SK-N-SH (cell line): ENCODE data around the gene DHDDS. TPM values are rescaled to one million over a fixed set of nuclear protein-coding genes. Genes with fewer than 3 reads are reported as not detected.

Source experiments
- CTCF ChIA-PET: fragments of 300-600, 350-600 bp; formaldehyde crosslinking; extraction: SDS; loops from one replicate; lab custom pipeline; 2021; lab: Yijun Ruan, JAX
- POLR2A ChIA-PET: fragments of 350-600 bp; sonication (Branson Sonifier 250); formaldehyde crosslinking; extraction: SDS; loops from one replicate; lab custom pipeline; 2020; ENCODE audit warnings: antibody characterized with exemption, inconsistent platforms; lab: Yijun Ruan, JAX
- DNase-seq: peaks from one replicate; pipeline ENCODE4 v3.0.0; 2012
- H2AFZ ChIP-seq: fragments of 200-600 bp; sonication (generic); 2 replicates; pipeline ENCODE4 v1.8.1; 2016; ENCODE audit warnings: antibody characterized with exemption, mild to moderate bottlenecking, low read depth
- H3F3A ChIP-seq: fragments of 200-600 bp; sonication (generic); replicated peaks from 2 replicates; pipeline ENCODE3; 2016; ENCODE audit warnings: antibody characterized with exemption, mild to moderate bottlenecking; ENCODE audit not compliant: insufficient read depth
- H3K27ac ChIP-seq, 2 experiments: fragments of 200-500 bp in 1 of 2; fragments of 200-600 bp in 1 of 2; sonication (Bioruptor generic) in 1 of 2; sonication (generic), shearing (Covaris generic) in 1 of 2; 2 replicates each; pipeline versions ENCODE4 v1.5.1 to v1.6.1; 2014 to 2016; ENCODE audit warnings: low read depth in 2 of 2, inconsistent platforms in 1 of 2, low read length in 1 of 2, mild to moderate bottlenecking in 1 of 2, mixed read lengths in 1 of 2
- H3K27me3 ChIP-seq: fragments of 200-600 bp; sonication (generic), shearing (Covaris generic); 2 replicates; pipeline ENCODE4 v1.6.1; 2016; ENCODE audit warnings: mixed run types; ENCODE audit not compliant: insufficient read depth
- H3K36me3 ChIP-seq, 2 experiments: fragments of 200-500 bp in 1 of 2; fragments of 200-600 bp in 1 of 2; sonication (Bioruptor generic) in 1 of 2; sonication (generic) in 1 of 2; replicated peaks in 1 of 2; 2 replicates each; pipeline versions ENCODE3 to v1.5.1; 2014 to 2016; ENCODE audit warnings: low read length in 1 of 2, mild to moderate bottlenecking in 1 of 2; ENCODE audit not compliant: insufficient read depth in 2 of 2, control insufficient read depth in 1 of 2
- H3K4me1 ChIP-seq, 2 experiments: fragments of 200-500 bp in 1 of 2; fragments of 200-600 bp in 1 of 2; sonication (Bioruptor generic) in 1 of 2; sonication (generic), shearing (Covaris generic) in 1 of 2; 2 replicates each; pipeline versions ENCODE4 v1.5.1 to v1.6.1; 2014 to 2016; ENCODE audit warnings: low read depth in 1 of 2, low read length in 1 of 2, mixed run types in 1 of 2; ENCODE audit not compliant: insufficient read depth in 2 of 2, control insufficient read depth in 1 of 2
- H3K4me2 ChIP-seq: fragments of 200-600 bp; sonication (generic), shearing (Covaris generic); 2 replicates; pipeline ENCODE4 v1.6.1; 2017; ENCODE audit warnings: mixed run types
- H3K4me3 ChIP-seq, 2 experiments: fragments of 200-500 bp in 1 of 2; fragments of 200-600 bp in 1 of 2; sonication (Bioruptor generic) in 1 of 2; sonication (generic), shearing (Covaris generic) in 1 of 2; 2 replicates each; pipeline versions ENCODE4 v1.5.1 to v1.8.1; 2014 to 2016; ENCODE audit warnings: low read depth in 2 of 2, inconsistent platforms in 1 of 2, low read length in 1 of 2, mild to moderate bottlenecking in 1 of 2, mixed read lengths in 1 of 2, moderate library complexity in 1 of 2
- H3K79me2 ChIP-seq: fragments of 200-600 bp; sonication (generic); 2 replicates; pipeline ENCODE4 v1.8.1; 2017; ENCODE audit warnings: mild to moderate bottlenecking; ENCODE audit not compliant: insufficient read depth
- H3K9ac ChIP-seq: fragments of 200-600 bp; sonication (generic); 2 replicates; pipeline ENCODE4 v1.6.1; 2017; ENCODE audit warnings: mixed run types
- H3K9me2 ChIP-seq: fragments of 200-600 bp; sonication (generic); 2 replicates; pipeline ENCODE4 v1.6.1; 2017; ENCODE audit warnings: mixed run types
- H3K9me3 ChIP-seq: fragments of 200-600 bp; sonication (generic); 2 replicates; pipeline ENCODE4 v1.6.1; 2017; ENCODE audit warnings: mixed run types, mild to moderate bottlenecking, moderate library complexity
- H4K20me1 ChIP-seq: fragments of 200-600 bp; sonication (generic); 2 replicates; pipeline ENCODE4 v1.6.1; 2017; ENCODE audit warnings: mild to moderate bottlenecking, mixed run types; ENCODE audit not compliant: insufficient read depth
- EP300 ChIP-seq, 2 experiments: IDR thresholded peaks; 2 replicates each; pipeline versions ENCODE4 v1.4.0 to v1.6.1; 2012; ENCODE audit warnings: borderline replicate concordance in 1 of 2, low read depth in 1 of 2, low read length in 1 of 2
- FOSL2 ChIP-seq: IDR thresholded peaks from 2 replicates; pipeline ENCODE4 v1.4.0; 2012; ENCODE audit warnings: low read depth, mild to moderate bottlenecking, moderate library complexity, borderline replicate concordance
- FOXJ3 ChIP-seq: sonication (generic); formaldehyde crosslinking; IDR thresholded peaks from 2 replicates; pipeline ENCODE4 v1.5.1; 2020; ENCODE audit warnings: mild to moderate bottlenecking, missing genetic modification reagents
- JUND ChIP-seq: IDR thresholded peaks from 2 replicates; pipeline ENCODE4 v1.4.0; 2012
- MAX ChIP-seq: IDR thresholded peaks from 2 replicates; pipeline ENCODE4 v1.4.0; 2012; ENCODE audit warnings: low read depth
- MXI1 ChIP-seq: IDR thresholded peaks from 2 replicates; pipeline ENCODE4 v1.6.1; 2012; ENCODE audit warnings: mild to moderate bottlenecking, low read depth, low read length, improper control_type of control experiment
- NFIC ChIP-seq: IDR thresholded peaks from 2 replicates; pipeline ENCODE4 v1.4.0; 2012; ENCODE audit warnings: borderline replicate concordance
- PBX3 ChIP-seq: IDR thresholded peaks from 2 replicates; pipeline ENCODE4; 2012
- POLR2AphosphoS5 ChIP-seq: IDR thresholded peaks from 2 replicates; pipeline ENCODE4 v1.6.1; 2012; ENCODE audit warnings: low read depth, low read length
- TAF1 ChIP-seq: IDR thresholded peaks from 2 replicates; pipeline ENCODE4 v1.6.1; 2012; ENCODE audit warnings: low read depth, mild to moderate bottlenecking, low read length, moderate library complexity, borderline replicate concordance
- TEAD4 ChIP-seq: IDR thresholded peaks from 2 replicates; pipeline ENCODE4 v1.4.0; 2012; ENCODE audit warnings: mild to moderate bottlenecking, borderline replicate concordance; ENCODE audit not compliant: insufficient read depth
- YY1 ChIP-seq: IDR thresholded peaks from 2 replicates; pipeline ENCODE4 v1.4.0; 2012; ENCODE audit warnings: low read depth, mild to moderate bottlenecking
- WGBS: methylation state at CpG from one replicate; pipeline ENCODE4 v1.1.6; 2017; ENCODE audit warnings: low lambda C conversion rate; 5-methylcytosine and 5-hydroxymethylcytosine counted together
- polyA plus RNA-seq, 3 experiments: library from polyadenylated mRNA; depleted of rRNA; stranded (reverse); fragments of >200 nt; gene quantifications; 2 replicates each; pipeline ENCODE4 v1.2.3, GENCODE V29; 2012
- TF ChIP-seq, protein P1 (sequence below): fragments of 200-600 bp; sonication (generic); IDR thresholded peaks from 2 replicates; pipeline ENCODE4 v1.6.1; 2017; ENCODE audit warnings: antibody characterized with exemption, mild to moderate bottlenecking, moderate library complexity

The DHDDS gene
- polyA plus RNA-seq, 1 of the 3 experiments (the other 2 are of a cell fraction): 25.0 TPM

DNA sequence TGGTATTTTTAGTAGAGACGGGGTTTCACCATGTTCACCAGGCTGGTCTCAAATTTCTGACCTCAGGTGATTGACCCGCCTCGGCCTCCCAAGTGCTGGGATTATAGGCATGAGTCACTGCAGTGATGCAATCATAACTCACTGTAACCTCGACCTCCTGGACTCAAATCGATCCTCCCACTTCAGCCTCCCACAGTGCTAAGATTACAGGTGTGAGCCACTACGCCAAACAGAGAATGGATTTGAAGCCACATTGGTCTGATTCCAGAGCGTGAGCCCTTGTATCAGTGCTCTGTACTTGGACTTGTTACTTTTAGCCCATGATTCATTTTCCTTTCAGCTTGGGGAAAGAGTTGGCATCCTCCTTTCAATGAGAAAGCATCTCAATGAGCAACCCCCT is 44.7 kb upstream of the DHDDS start:
- no peaks in the 10 kb centered on the region for H3F3A ChIP-seq
- 71% methylated on average over 6 of the region's 7 CpGs for WGBS
- CTCF ChIA-PET: no interaction called here
- no peak overlapping the region for H3K27ac ChIP-seq
- no peak for TF ChIP-seq MXI1
- peak; percentile 15; the same call in 1 of the 2 replicates for TF ChIP-seq FOSL2
- TF ChIP-seq PBX3: no peak
- TF ChIP-seq TAF1: no peak
- TF ChIP-seq EP300 (IDR thresholded peaks at IDR 0.05; ENCODE audit: borderline replicate concordance in 1 of 2, low read depth in 1 of 2, low read length in 1 of 2): no peak
- TF ChIP-seq TEAD4: no peak
- no peak for TF ChIP-seq NFIC
- TF ChIP-seq FOXJ3 (CRISPR knock-in tag): no peak
- H3K9me3 ChIP-seq: no peaks in the 10 kb centered on the region
- POLR2A ChIA-PET: no interaction called here
- no peaks in the 10 kb centered on the region for H3K36me3 ChIP-seq
- no peak overlapping the region for H2AFZ ChIP-seq
- H3K4me1 ChIP-seq: no peaks in the 10 kb centered on the region
- no peaks in the 10 kb centered on the region for H4K20me1 ChIP-seq
- H3K4me2 ChIP-seq: no peak overlapping the region
- H3K9ac ChIP-seq: no peak overlapping the region
- no peaks in the 10 kb centered on the region for H3K79me2 ChIP-seq
- no peak overlapping the region for H3K4me3 ChIP-seq
- H3K9me2 ChIP-seq: no peaks in the 10 kb centered on the region
- DNase-seq: no peak
- H3K27me3 ChIP-seq: no peaks in the 10 kb centered on the region

GRCh38 chr1:26388791-26389445 is 43.2 kb upstream of the DHDDS start:
- Histone ChIP-seq H3K9ac (no peak overlapping the region), H3K79me2 (no peaks in the 10 kb centered on the region), H3K9me2 (no peaks in the 10 kb centered on the region), H3K9me3 (no peaks in the 10 kb centered on the region), H3K4me2 (no peak overlapping the region), H3K27me3 (no peaks in the 10 kb centered on the region), H3K4me3 (no peak overlapping the region), H2AFZ (no peak overlapping the region), H3K27ac (no peak overlapping the region), H3K4me1 (no peaks in the 10 kb centered on the region), H4K20me1 (no peaks in the 10 kb centered on the region), H3F3A (no peaks in the 10 kb centered on the region), H3K36me3 (no peaks in the 10 kb centered on the region)
- no peak for TF ChIP-seq POLR2AphosphoS5
- no peak for TF ChIP-seq JUND
- TF ChIP-seq YY1: no peak
- no peak for TF ChIP-seq FOSL2
- no peak for TF ChIP-seq TEAD4
- no peak for TF ChIP-seq MAX
- no peak for TF ChIP-seq EP300 (IDR thresholded peaks at IDR 0.05; ENCODE audit: borderline replicate concordance in 1 of 2, low read depth in 1 of 2, low read length in 1 of 2)
- TF ChIP-seq, protein P1, sequence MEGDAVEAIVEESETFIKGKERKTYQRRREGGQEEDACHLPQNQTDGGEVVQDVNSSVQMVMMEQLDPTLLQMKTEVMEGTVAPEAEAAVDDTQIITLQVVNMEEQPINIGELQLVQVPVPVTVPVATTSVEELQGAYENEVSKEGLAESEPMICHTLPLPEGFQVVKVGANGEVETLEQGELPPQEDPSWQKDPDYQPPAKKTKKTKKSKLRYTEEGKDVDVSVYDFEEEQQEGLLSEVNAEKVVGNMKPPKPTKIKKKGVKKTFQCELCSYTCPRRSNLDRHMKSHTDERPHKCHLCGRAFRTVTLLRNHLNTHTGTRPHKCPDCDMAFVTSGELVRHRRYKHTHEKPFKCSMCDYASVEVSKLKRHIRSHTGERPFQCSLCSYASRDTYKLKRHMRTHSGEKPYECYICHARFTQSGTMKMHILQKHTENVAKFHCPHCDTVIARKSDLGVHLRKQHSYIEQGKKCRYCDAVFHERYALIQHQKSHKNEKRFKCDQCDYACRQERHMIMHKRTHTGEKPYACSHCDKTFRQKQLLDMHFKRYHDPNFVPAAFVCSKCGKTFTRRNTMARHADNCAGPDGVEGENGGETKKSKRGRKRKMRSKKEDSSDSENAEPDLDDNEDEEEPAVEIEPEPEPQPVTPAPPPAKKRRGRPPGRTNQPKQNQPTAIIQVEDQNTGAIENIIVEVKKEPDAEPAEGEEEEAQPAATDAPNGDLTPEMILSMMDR: no peak
- ChIA-PET POLR2A (interaction anchor here (0.6 to 1.3 kb wide), 2 partner anchors 16 to 19 kb away, joined by 3 to 4 read pairs; no protein-coding TSS in a partner anchor), CTCF (interaction anchor here (1.2 to 1.7 kb wide), 2 partner anchors 25 to 28 kb away, joined by 3 to 9 read pairs; no protein-coding TSS in a partner anchor)
- no peak for DNase-seq
- 84% methylated on average over 7 of the region's 7 CpGs for WGBS
